Endothelial cell of umbilical vein (primary cell): ENCODE results near the gene ITGB2. TPM values are rescaled to one million over a fixed set of nuclear protein-coding genes. Genes with fewer than 3 reads are reported as not detected.

ENCODE experiments used
- BruUV-seq: library from RNA; stranded (reverse); fragments of 400-500 nt; replicated peaks from 2 replicates; lab custom pipeline; 2021; lab: Mats Ljungman, UMichigan
- CTCF ChIA-PET: fragments of 300-600, 350-600 bp; sonication (Branson Sonifier 250); formaldehyde crosslinking; loops from one replicate; lab custom pipeline; 2021; ENCODE audit warnings: antibody characterized with exemption, inconsistent platforms; lab: Charles Lee
- POLR2A ChIA-PET: fragments of 300-600, 350-600 bp; sonication (Branson Sonifier 250); formaldehyde crosslinking; loops from one replicate; lab custom pipeline; 2021; ENCODE audit warnings: antibody characterized with exemption, inconsistent platforms; lab: Charles Lee
- DNase-seq: peaks from one replicate; pipeline ENCODE4 v3.0.0-alpha.2; 2011; ENCODE audit warnings: low read depth, low spot score
- FAIRE-seq: peaks from 2 replicates; lab custom pipeline; 2011; peaks lifted over from hg19 to GRCh38; lab: Jason Lieb, UNC
- H2AFZ ChIP-seq: 2 replicates; pipeline ENCODE4 v1.6.0; 2012; ENCODE audit warnings: low read depth, low read length, control low read depth, inconsistent platforms
- H3K27ac ChIP-seq: 2 replicates; pipeline ENCODE4 v1.5.1; 2011; ENCODE audit warnings: low read depth, mild to moderate bottlenecking, control low read depth, low read length, moderate library complexity; ENCODE audit not compliant: insufficient read depth
- H3K27me3 ChIP-seq, 2 experiments: 2 replicates each; pipeline versions ENCODE4 v1.6.0 to v1.6.1; 2011; ENCODE audit warnings: low read length in 2 of 2, mixed read lengths in 1 of 2; ENCODE audit not compliant: control insufficient read depth in 2 of 2, insufficient read depth in 2 of 2
- H3K36me3 ChIP-seq, 2 experiments: 2 replicates in 1 of 2; 3 replicates in 1 of 2; pipeline ENCODE4 v1.5.1; 2011; ENCODE audit warnings: low read length in 2 of 2, mild to moderate bottlenecking in 1 of 2, moderate library complexity in 1 of 2; ENCODE audit not compliant: control insufficient read depth in 2 of 2, insufficient read depth in 2 of 2; ENCODE audit errors: extremely low read depth in 1 of 2
- H3K4me1 ChIP-seq: 3 replicates; pipeline ENCODE4 v1.5.1; 2011; ENCODE audit warnings: mild to moderate bottlenecking, low read length; ENCODE audit not compliant: control insufficient read depth, insufficient read depth; ENCODE audit errors: extremely low read depth
- H3K4me2 ChIP-seq: 2 replicates; pipeline ENCODE4 v1.6.1; 2011; ENCODE audit warnings: low read length, control low read depth, mixed read lengths; ENCODE audit not compliant: insufficient read depth
- H3K4me3 ChIP-seq, 3 experiments: fragments of 200-600 bp in 1 of 3; sonication (generic), shearing (Covaris generic) in 1 of 3; replicated peaks in 1 of 3; 2 replicates each; pipeline ENCODE4 v1.5.1; 2011 to 2016; ENCODE audit warnings: control low read depth in 3 of 3, low read length in 3 of 3, mild to moderate bottlenecking in 2 of 3, inconsistent platforms in 1 of 3, low read depth in 1 of 3, moderate library complexity in 1 of 3; ENCODE audit not compliant: insufficient read depth in 1 of 3
- H3K79me2 ChIP-seq: 2 replicates; pipeline ENCODE4 v1.6.0; 2012; ENCODE audit warnings: low read length, inconsistent platforms; ENCODE audit not compliant: control insufficient read depth, insufficient read depth
- H3K9ac ChIP-seq: replicated peaks from 2 replicates; pipeline ENCODE3; 2011; ENCODE audit warnings: low read length, control low read depth; ENCODE audit not compliant: insufficient read depth; ENCODE audit errors: extremely low read depth
- H3K9me1 ChIP-seq: replicated peaks from 3 replicates; pipeline ENCODE4 v1.6.0; 2011; ENCODE audit warnings: mild to moderate bottlenecking, low read length; ENCODE audit not compliant: control insufficient read depth, insufficient read depth; ENCODE audit errors: extremely low read depth
- H3K9me3 ChIP-seq: replicated peaks from 2 replicates; pipeline ENCODE4 v1.5.1; 2012; ENCODE audit warnings: low read length, inconsistent platforms; ENCODE audit not compliant: control insufficient read depth, insufficient read depth
- H4K20me1 ChIP-seq: replicated peaks from 2 replicates; pipeline ENCODE3; 2011; ENCODE audit warnings: mild to moderate bottlenecking, low read length; ENCODE audit not compliant: control insufficient read depth, insufficient read depth; ENCODE audit errors: extremely low read depth
- EZH2 ChIP-seq: IDR thresholded peaks from 2 replicates; pipeline ENCODE4 v1.6.1; 2012; ENCODE audit warnings: borderline replicate concordance, low read depth, mild to moderate bottlenecking, moderate library complexity, low read length, inconsistent platforms; ENCODE audit not compliant: severe bottlenecking
- FOS ChIP-seq: IDR thresholded peaks from 2 replicates; pipeline ENCODE4 v1.6.1; 2011; ENCODE audit warnings: mild to moderate bottlenecking, low read length, moderate library complexity, borderline replicate concordance; ENCODE audit not compliant: insufficient read depth
- GATA2 ChIP-seq: IDR thresholded peaks from 2 replicates; pipeline ENCODE4 v1.7.0; 2011; ENCODE audit warnings: low read depth, mild to moderate bottlenecking, moderate library complexity, mixed read lengths, low read length; ENCODE audit not compliant: insufficient read length, insufficient read depth
- JUN ChIP-seq: IDR thresholded peaks from 2 replicates; pipeline ENCODE4 v1.6.1; 2011; ENCODE audit warnings: borderline replicate concordance, low read depth; ENCODE audit not compliant: insufficient read length, insufficient read depth
- MYC ChIP-seq: IDR thresholded peaks from one replicate; pipeline ENCODE4 v1.6.1; 2011; ENCODE audit warnings: mild to moderate bottlenecking, low read depth, low read length
- POLR2A ChIP-seq: IDR thresholded peaks from 2 replicates; pipeline ENCODE4 v1.6.1; 2012; ENCODE audit warnings: low read depth, mild to moderate bottlenecking, control low read depth, low read length
- POLR2AphosphoS5 ChIP-seq: IDR thresholded peaks from 2 replicates; pipeline ENCODE4 v1.6.1; 2012; ENCODE audit warnings: low read depth, mild to moderate bottlenecking, control low read depth, low read length, moderate library complexity; ENCODE audit not compliant: insufficient read depth
- dilution Hi-C: fragments of 300-500 bp; cut with MboI; formaldehyde crosslinking; loops from one replicate; pipeline ENCODE4 v1.15.0; 2019; ENCODE audit warnings: low sequenced_read_pairs; ENCODE audit not compliant: extremely low pct_ligation_motif_present
- intact Hi-C: fragments of 100-400 bp; cut with micrococcal nuclease; formaldehyde crosslinking; loops from one replicate; pipeline ENCODE4 v1.10.0; 2022
- polyA plus RNA-seq, 4 experiments: library from polyadenylated mRNA; depleted of rRNA in 3 of 4; stranded (reverse) in 3 of 4; unstranded in 1 of 4; fragments of >200 nt; gene quantifications; 2 replicates each; pipeline versions ENCODE4 v1.2.1 to v1.2.3, GENCODE V29; 2011 to 2012; ENCODE audit warnings: missing spikeins in 1 of 4
- total RNA-seq: library from RNA; stranded (reverse); gene quantifications from 2 replicates; pipeline ENCODE4 v1.2.3, GENCODE V29; 2021
- TF ChIP-seq, protein P1 (sequence below): IDR thresholded peaks from 2 replicates; pipeline ENCODE4 v1.6.1; 2011; ENCODE audit not compliant: insufficient read depth, insufficient read length
- TF ChIP-seq, protein P2 (sequence below), 2 donors: IDR thresholded peaks; 1 replicate in 1 of 2; 2 replicates in 1 of 2; pipeline ENCODE4 v1.5.1; 2011; ENCODE audit warnings: low read length in 2 of 2, mild to moderate bottlenecking in 2 of 2, moderate library complexity in 2 of 2, control low read depth in 1 of 2, inconsistent platforms in 1 of 2, low read depth in 1 of 2; ENCODE audit not compliant: insufficient read depth in 1 of 2; ENCODE audit errors: extremely low read depth in 1 of 2

Gene ITGB2
- total and polyA plus RNA-seq, 2 donors (not counting 3 experiments of a cell fraction or from before 2014, with no cell fraction given), result 0.39 to 0.91 TPM

DNA sequence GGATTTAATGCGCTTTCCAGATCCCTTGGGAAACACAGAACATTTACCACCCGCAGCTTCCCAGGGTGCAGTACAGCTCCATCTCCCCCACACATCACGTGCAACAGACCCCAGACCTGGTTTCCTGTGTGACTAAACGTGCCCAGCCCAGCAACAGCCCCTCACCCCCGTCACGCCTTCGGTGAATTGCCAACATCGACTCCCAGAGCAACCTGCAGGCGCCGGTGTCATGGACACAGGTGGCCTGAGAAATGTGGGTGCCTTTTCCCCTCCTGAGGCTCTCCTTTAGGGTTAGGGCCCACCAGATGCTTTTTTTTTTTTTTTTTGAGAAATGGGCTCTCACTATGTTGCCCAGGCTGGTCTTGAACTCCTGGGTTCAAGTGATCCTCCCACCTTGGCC, 78.6 kb downstream of the ITGB2 start:
- Histone ChIP-seq H3K4me1 (peaks cover 14% of the 10 kb centered on the region), H3K4me3 (no peak overlapping the region), H3K9me1 (no peaks in the 10 kb centered on the region), H2AFZ (no peak overlapping the region), H3K27me3 (peaks cover 2 to 4% of the 10 kb centered on the region in 2 experiments), H3K79me2 (no peaks in the 10 kb centered on the region), H3K27ac (no peak overlapping the region), H4K20me1 (no peaks in the 10 kb centered on the region), H3K36me3 (no peaks in the 10 kb centered on the region), H3K9me3 (no peaks in the 10 kb centered on the region), H3K9ac (no peak overlapping the region), H3K4me2 (no peak overlapping the region)
- TF ChIP-seq POLR2A (no peak), MYC (no peak), FOS (no peak), POLR2AphosphoS5 (no peak), EZH2 (no peak), JUN (no peak), GATA2 (no peak)
- TF ChIP-seq, protein P1, sequence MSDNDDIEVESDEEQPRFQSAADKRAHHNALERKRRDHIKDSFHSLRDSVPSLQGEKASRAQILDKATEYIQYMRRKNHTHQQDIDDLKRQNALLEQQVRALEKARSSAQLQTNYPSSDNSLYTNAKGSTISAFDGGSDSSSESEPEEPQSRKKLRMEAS, result no peak
- TF ChIP-seq, protein P2, sequence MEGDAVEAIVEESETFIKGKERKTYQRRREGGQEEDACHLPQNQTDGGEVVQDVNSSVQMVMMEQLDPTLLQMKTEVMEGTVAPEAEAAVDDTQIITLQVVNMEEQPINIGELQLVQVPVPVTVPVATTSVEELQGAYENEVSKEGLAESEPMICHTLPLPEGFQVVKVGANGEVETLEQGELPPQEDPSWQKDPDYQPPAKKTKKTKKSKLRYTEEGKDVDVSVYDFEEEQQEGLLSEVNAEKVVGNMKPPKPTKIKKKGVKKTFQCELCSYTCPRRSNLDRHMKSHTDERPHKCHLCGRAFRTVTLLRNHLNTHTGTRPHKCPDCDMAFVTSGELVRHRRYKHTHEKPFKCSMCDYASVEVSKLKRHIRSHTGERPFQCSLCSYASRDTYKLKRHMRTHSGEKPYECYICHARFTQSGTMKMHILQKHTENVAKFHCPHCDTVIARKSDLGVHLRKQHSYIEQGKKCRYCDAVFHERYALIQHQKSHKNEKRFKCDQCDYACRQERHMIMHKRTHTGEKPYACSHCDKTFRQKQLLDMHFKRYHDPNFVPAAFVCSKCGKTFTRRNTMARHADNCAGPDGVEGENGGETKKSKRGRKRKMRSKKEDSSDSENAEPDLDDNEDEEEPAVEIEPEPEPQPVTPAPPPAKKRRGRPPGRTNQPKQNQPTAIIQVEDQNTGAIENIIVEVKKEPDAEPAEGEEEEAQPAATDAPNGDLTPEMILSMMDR (IDR thresholded peaks at IDR 0.05; ENCODE audit: extremely low read depth in 1 of 2, insufficient read depth in 1 of 2, low read depth in 1 of 2, low read length in 2 of 2), result no peak
- no peak for FAIRE-seq
- CTCF ChIA-PET, result no interaction called here
- intact Hi-C loops, result no loop called here
- BruUV-seq, result no TSS peak
- dilution Hi-C loops, result no loop called here
- POLR2A ChIA-PET, result no interaction called here
- DNase-seq, result no peak
